Hematopoietic multipotent progenitor cell treated with erythropoietin and hydrocortisone succinate and interleukin-3 and kit ligand, for 6 days (in vitro differentiated cells): Measurements from ENCODE around the gene FCN3.

Source experiments
- DNase-seq: peaks from one replicate; pipeline ENCODE4 v3.0.0-alpha.2; 2015

Gene FCN3

GRCh38 chr1:27336756-27337155 lies 37.9 kb downstream of the FCN3 start:
- DNase-seq = no peak

- no peak for DNase-seq
These were observed 38.9 kb downstream of the FCN3 start for GRCh38 chr1:27335506-27336422.

GRCh38 chr1:27333717-27334279 lies 40.8 kb downstream of the FCN3 start:
- DNase-seq = no peak

- DNase-seq = peak; percentile 75
These were observed 41.9 kb downstream of the FCN3 start for GRCh38 chr1:27332536-27333281.

- DNase-seq = no peak
These were observed 42.7 kb downstream of the FCN3 start for GRCh38 chr1:27331922-27332321.

GRCh38 chr1:27331426-27331825 lies 43.2 kb downstream of the FCN3 start:
- no peak for DNase-seq

- DNase-seq = no peak
These were observed 43.8 kb downstream of the FCN3 start for GRCh38 chr1:27330786-27331185.

GRCh38 chr1:27327964-27328363 lies 46.7 kb downstream of the FCN3 start:
- no peak for DNase-seq

GRCh38 chr1:27325286-27325685 lies 49.3 kb downstream of the FCN3 start:
- DNase-seq = no peak

GRCh38 chr1:27322569-27323240 lies 51.9 kb downstream of the FCN3 start:
- peak; percentile 57 for DNase-seq

- peak; percentile 98 for DNase-seq
These were observed 52.6 kb downstream of the FCN3 start, which contains the start of gene TMEM222 for GRCh38 chr1:27321813-27322568. TMEM222 (plus strand) TSS chr1:27322163; CDS start chr1:27322198, 35 bp downstream.
